HCT116 (cell line): ENCODE measurements around the gene PRKAR1A.

Experiments
- EZH2phosphoT487 ChIP-seq: fragments of 200-600 bp; IDR thresholded peaks from 2 replicates; pipeline ENCODE4 v1.6.1; 2018; ENCODE audit warnings: antibody characterized with exemption, borderline replicate concordance
- FOSL1 ChIP-seq: IDR thresholded peaks from 2 replicates; pipeline ENCODE4 v1.6.1; 2012; ENCODE audit warnings: low read depth
- POLR2AphosphoS5 ChIP-seq: IDR thresholded peaks from 2 replicates; pipeline ENCODE4 v1.6.1; 2011; ENCODE audit warnings: mild to moderate bottlenecking, low read depth, low read length, moderate library complexity
- TF ChIP-seq, protein P1 (sequence below), 3 experiments: fragments of 200-600 bp in 1 of 3; sonication (generic) in 1 of 3; IDR thresholded peaks in 2 of 3; conservative IDR thresholded peaks in 1 of 3; 2 replicates each; pipeline ENCODE4 v1.5.1; 2012 to 2017; ENCODE audit warnings: low read depth in 2 of 3, low read length in 2 of 3, antibody characterized with exemption in 1 of 3, borderline replicate concordance in 1 of 3, control low read depth in 1 of 3, mild to moderate bottlenecking in 1 of 3, mixed read lengths in 1 of 3, mixed run types in 1 of 3, moderate library complexity in 1 of 3; ENCODE audit not compliant: insufficient read depth in 1 of 3
- TF ChIP-seq, protein P2 (sequence below): IDR thresholded peaks from 2 replicates; pipeline ENCODE4 v1.6.1; 2012

DNA sequence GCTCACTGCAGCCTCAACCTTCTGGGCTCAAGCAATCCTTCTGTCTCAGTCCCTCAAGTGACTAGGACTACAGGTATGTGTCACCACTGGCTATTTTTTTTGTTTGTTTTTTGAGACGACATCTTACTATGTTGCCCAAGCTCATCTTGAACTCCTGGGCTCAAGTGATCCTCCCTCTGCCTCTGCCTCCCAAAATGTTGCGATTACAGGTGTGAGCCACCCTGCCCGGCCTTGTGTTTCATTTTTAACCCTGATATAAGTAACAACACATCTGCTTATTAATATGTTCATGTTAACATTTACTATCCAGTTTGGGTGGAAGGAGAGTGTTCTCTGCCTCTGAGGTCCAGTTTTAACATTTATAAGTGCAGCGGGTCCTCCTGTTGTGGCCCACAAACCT is 85.8 kb downstream of the PRKAR1A start:
- TF ChIP-seq, protein P1, sequence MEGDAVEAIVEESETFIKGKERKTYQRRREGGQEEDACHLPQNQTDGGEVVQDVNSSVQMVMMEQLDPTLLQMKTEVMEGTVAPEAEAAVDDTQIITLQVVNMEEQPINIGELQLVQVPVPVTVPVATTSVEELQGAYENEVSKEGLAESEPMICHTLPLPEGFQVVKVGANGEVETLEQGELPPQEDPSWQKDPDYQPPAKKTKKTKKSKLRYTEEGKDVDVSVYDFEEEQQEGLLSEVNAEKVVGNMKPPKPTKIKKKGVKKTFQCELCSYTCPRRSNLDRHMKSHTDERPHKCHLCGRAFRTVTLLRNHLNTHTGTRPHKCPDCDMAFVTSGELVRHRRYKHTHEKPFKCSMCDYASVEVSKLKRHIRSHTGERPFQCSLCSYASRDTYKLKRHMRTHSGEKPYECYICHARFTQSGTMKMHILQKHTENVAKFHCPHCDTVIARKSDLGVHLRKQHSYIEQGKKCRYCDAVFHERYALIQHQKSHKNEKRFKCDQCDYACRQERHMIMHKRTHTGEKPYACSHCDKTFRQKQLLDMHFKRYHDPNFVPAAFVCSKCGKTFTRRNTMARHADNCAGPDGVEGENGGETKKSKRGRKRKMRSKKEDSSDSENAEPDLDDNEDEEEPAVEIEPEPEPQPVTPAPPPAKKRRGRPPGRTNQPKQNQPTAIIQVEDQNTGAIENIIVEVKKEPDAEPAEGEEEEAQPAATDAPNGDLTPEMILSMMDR (IDR thresholded peaks at IDR 0.05 in 2 of 3, conservative IDR thresholded peaks at IDR 0.05 in 1 of 3; ENCODE audit: borderline replicate concordance in 1 of 3, insufficient read depth in 1 of 3, low read depth in 2 of 3, low read length in 2 of 3): no peak
- TF ChIP-seq EZH2phosphoT487 (no peak), FOSL1 (no peak), POLR2AphosphoS5 (no peak)
- TF ChIP-seq, protein P2, sequence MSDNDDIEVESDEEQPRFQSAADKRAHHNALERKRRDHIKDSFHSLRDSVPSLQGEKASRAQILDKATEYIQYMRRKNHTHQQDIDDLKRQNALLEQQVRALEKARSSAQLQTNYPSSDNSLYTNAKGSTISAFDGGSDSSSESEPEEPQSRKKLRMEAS: no peak
